HG02623 (cell line): ENCODE measurements around the gene USP37.
A peak's percentile ranks its signal among the peaks of the same experiment; 100 is the strongest.

ENCODE experiments used
- ATAC-seq: cut with Tn5 transposase; IDR thresholded peaks from one replicate; pipeline ENCODE4 v1.9.1; 2021; ENCODE audit warnings: moderate library complexity; ENCODE audit not compliant: unreplicated experiment

Gene USP37, protein sequence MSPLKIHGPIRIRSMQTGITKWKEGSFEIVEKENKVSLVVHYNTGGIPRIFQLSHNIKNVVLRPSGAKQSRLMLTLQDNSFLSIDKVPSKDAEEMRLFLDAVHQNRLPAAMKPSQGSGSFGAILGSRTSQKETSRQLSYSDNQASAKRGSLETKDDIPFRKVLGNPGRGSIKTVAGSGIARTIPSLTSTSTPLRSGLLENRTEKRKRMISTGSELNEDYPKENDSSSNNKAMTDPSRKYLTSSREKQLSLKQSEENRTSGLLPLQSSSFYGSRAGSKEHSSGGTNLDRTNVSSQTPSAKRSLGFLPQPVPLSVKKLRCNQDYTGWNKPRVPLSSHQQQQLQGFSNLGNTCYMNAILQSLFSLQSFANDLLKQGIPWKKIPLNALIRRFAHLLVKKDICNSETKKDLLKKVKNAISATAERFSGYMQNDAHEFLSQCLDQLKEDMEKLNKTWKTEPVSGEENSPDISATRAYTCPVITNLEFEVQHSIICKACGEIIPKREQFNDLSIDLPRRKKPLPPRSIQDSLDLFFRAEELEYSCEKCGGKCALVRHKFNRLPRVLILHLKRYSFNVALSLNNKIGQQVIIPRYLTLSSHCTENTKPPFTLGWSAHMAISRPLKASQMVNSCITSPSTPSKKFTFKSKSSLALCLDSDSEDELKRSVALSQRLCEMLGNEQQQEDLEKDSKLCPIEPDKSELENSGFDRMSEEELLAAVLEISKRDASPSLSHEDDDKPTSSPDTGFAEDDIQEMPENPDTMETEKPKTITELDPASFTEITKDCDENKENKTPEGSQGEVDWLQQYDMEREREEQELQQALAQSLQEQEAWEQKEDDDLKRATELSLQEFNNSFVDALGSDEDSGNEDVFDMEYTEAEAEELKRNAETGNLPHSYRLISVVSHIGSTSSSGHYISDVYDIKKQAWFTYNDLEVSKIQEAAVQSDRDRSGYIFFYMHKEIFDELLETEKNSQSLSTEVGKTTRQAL

DNA sequence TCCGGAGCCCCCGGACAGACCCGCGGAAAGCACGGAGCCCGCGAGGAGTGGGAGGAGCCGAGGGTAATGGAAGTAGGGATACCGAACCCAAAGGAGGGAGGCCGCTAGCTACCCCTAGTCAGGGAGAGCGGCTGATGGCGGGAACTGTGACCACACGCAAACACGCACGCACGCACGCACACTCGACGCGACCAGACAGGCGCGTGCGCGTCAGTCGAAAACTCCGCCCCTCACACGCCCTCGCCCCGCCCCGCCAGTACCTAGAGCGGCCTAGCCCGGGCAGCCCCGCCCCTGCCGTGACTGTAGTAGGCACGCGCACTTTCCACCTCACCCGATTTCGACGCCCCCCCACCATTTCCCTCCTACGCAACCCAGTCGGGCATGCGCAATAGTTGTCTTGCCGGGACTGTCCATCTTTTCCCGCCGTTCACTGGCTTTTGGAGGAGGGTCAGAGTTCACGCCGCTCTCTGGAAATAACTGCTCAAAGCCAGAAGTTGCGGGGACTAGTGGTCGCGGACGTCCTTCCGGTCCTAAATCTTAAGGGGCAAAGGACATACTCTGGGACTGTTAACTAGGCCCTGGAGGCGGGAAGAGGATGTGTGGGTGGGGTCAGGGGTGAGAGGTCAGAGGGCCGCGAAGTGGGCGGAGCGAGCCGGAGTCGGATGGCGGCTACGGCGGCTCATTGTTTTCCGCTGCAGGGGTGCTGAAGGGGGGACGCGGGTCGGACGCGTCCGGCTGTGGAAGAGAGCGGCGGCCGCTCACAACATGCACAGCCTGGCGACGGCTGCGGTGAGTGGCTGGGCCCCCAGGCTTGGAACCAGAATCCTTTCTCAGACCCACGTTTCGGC, at the start of gene USP37, which contains the start of gene CNOT9:
USP37 (minus strand) TSS at position 162 of the 848 bp plus-strand sequence. CDS start 9,698 bp downstream, outside the sequence.
CNOT9 (plus strand) TSS at position 650 of the 848 bp plus-strand sequence; CDS start at position 766, 116 bp downstream.
- peak; percentile 68 for ATAC-seq

DNA sequence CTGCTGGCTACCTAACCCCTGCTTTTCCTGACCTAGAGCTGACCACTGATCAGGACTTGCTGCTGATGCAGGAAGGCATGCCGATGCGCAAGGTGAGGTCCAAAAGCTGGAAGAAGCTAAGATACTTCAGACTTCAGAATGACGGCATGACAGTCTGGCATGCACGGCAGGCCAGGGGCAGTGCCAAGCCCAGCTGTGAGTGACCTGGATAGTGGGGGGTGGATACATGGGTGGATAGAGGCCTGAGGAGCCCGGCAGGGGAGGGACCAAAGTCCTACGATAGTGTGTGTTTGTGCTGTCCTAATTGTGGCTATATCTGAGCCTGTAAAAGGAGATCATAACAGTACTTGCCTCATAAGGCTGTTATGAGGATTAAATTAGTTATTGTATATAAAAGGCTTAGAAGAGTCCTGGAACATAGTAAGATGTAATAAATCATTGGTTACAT, 47.7 kb upstream of the USP37 start:
- no peak for ATAC-seq

DNA sequence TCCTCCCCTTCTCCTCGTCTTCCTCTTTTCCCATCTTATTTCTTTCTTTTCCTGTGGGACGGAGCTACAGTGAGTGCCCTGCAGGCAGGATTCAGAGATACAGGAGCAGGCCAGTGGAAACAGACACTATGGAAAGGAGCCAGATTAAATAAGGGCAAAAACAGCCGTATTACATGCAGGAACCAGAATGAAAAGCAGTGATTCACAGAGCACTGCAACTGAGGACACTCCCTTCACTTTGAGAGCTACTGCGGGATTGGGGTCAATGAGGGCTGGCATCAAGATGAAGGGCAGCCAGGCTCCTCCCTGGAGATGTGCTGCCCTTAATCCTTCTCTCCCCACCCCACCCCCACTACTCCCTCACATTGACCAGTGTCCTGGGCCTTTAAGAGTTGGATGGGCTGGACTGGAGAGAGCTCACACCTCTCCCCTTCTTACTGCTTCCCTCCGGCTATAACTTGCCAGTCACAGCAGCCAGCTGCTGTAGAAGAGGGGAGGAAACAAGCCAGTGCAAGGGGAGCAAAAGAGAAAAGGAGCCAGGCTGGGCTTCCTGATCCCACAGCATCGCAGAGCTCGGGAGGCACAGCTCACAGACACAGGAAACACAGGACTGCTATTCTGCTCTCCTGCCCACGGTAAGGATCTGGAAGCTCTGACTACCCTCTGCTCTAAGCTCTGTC, 39.4 kb upstream of the USP37 start, which contains the start of gene PLCD4:
PLCD4 (plus strand) TSS at position 464 of the 680 bp plus-strand sequence. CDS start 7,841 bp downstream, outside the sequence.
- no peak for ATAC-seq

DNA sequence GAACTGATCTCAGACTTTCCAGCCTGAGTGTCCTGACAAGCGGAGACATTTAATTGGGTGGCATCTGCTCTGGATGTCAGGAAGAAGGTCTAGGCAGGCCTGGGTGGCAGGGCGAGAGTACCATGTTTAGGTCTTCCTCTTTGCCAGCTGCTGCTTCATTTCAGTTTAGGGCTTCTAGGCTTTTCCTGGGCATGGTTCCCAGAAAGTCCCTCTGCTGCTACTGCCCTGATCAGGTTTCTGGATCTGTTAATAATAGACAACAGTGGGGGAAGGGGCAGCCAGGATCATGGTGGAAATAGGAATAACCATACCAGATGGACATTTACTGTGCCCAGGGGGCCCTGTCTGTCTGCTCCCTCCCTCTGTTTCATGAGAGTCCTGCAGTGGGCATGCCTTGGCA, 37.3 kb upstream of the USP37 start:
- ATAC-seq, result no peak

DNA sequence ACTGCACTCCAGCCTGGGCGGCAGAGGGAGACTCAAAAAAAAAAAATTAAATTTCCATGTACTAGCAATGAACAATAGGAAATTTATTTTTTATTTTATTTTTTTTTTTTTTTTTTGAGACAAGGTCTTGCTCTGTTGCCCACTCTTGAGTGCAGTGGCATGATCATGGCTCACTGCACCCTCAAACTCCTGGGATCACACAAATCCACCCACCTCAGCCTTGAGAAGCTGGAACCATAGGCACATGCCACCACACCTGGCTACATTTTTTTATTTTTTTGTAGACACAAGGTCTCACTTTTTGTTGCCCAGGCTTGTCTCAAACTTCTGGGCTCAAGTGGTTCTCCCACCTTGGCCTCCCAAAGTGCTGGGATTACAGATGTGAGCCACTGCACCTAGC, 17.4 kb upstream of the USP37 start:
- ATAC-seq, result no peak

DNA sequence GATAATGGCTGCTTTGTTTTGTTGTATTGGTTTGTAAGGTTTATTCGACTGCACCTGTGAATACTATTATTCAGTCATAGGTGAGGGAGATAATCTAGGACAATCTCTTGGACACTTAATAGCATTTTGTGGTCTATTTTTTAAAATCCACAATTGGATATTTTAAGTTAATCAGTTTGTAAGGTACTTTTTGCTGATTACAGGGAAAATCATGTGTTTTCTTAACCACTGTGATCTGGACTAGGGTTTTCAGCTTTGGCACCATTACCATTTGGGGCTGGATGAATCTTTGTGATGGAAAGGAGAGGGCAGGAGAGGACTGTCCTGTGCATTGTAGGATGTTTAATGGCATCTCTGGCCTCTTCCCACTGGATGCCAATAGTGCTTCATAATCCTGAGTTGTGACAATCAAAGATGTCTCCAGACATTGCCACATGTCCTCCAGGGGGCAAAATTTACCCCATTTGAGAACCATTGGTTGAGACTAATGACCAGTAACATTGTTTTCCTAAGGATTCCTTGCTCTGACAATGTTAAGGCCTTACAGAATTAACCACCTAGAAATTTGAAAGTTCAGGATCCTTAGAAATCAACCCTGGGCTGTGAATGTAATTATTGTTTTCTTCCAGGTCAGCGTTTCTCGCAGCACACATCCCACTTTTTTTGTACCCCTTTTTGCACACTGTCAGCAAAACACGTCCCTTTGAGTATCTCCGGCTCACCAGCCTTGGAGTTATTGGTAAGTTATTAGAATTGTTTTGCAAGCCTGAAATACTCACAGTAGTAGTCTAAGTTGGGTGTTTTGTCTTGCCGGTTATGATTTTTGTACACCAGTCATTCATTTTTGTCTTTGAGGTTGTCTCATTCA, 16.1 kb upstream of the USP37 start:
- no peak for ATAC-seq

DNA sequence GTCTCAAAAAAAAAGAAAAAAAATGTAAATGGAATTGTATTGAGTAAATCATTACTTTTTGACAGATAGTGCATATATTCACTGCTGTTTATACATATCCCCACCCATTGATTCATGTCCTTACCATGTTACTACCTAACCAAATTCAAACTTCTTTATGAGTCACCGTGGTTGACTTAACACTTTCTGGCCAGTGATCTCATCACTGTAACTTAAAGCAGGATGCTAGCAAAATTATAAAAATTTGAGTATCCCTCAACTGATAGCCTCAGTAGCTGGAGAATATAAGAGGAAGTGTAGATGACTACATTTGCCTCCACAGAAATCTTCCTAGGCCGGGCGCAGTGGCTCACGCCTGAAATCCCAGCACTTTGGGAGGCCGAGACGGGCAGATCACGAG, 13.9 kb upstream of the USP37 start:
- ATAC-seq, result no peak

DNA sequence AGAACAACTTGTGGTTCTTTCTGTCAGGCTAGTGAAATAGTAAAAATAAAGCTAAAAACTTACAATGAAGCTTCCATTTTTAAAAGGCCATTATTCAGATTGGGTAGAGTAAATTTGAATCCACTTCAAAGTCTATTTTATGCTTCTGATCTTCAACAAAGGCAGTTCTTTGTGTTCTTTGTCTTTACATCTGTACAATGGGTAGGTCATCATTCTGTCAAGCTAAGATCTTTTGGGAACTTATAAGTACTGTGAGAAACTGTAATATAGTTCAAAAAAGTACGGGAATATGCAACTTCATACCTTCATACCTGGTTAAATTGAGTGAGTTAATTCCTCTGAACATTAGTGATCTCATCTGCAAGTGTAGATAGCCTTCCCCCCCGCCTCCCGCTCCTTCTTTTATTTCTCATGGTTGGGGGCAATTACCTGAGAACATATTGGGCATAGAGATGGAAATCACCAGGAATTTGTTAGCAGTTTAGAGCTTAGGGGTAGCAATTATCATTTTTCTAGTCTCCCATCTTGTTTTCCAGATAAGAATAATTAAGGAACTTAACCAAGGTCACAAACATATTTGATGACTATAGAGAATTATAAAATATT, 10.2 kb upstream of the USP37 start:
- no peak for ATAC-seq

DNA sequence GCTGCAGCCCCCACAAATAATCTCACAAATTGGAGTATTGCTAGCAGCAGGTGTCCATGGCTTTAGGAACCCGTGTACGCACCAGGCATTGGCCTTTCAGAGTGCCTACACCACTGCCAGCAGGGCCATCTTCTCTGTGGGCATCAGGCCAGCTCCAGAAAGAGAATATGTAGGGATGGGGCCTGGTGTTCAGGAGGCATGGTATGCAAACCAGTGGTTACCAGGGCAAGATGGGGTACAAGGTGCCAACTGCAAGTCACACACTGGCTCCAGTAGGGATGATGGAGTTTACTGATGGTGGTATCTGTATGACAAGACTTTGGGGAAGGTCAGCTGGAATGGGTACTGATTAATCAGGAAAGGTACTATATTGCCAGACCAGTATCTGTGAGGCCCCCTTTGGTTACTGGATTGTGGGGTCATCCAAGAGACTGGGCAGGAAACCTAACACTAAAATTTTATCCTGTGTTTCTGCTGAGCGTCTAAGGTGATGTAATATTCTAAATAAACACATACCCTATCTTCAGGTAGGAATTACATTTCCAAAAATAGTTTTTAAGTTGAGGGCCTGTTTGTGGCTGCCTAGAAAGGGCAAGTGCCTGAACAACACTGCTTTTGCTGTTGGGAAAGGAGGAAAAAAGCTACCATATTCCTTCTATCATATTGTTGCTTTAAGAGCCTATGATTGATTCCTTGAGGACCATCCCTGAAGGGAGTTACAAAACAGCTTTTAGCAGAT, 9.5 kb upstream of the USP37 start:
- ATAC-seq, result no peak

DNA sequence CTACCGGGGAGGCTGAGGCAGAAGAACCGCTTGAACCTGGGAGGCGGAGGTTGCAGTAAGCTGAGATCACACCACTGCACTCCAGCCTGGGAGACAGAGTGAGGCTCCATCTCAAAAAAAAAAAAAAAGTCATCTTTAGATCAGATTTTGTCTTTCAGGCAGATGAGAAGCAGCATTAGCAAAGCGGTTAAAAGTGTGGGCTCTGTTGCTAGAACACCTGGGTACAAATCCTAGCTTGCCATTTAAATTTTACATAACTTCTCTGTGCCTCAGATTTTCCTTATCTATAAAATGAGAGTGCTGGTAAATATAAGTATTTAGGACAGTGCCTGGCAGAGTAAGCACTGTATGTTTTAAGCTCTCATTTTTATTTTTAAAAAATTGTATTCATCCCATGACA, 8.7 kb upstream of the USP37 start:
- no peak for ATAC-seq

DNA sequence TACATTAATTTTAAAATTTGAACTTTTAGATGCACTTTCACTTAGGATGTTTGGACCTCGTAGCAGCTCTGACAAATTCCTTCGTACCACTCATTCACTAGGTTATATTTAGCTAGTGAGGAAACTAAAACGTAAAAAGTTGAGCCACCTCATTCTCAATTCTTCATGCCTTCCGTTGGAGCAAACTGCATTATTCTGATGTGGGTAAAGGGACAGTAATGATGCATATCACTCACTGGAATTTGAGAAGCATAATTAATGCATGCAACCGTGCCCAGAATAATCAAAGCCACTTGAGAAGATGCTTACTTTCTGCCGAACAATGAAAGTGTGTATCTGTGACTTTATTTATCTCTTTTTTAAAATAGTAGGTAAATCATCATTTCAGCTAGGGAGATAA, 2.7 kb upstream of the USP37 start:
- no peak for ATAC-seq

DNA sequence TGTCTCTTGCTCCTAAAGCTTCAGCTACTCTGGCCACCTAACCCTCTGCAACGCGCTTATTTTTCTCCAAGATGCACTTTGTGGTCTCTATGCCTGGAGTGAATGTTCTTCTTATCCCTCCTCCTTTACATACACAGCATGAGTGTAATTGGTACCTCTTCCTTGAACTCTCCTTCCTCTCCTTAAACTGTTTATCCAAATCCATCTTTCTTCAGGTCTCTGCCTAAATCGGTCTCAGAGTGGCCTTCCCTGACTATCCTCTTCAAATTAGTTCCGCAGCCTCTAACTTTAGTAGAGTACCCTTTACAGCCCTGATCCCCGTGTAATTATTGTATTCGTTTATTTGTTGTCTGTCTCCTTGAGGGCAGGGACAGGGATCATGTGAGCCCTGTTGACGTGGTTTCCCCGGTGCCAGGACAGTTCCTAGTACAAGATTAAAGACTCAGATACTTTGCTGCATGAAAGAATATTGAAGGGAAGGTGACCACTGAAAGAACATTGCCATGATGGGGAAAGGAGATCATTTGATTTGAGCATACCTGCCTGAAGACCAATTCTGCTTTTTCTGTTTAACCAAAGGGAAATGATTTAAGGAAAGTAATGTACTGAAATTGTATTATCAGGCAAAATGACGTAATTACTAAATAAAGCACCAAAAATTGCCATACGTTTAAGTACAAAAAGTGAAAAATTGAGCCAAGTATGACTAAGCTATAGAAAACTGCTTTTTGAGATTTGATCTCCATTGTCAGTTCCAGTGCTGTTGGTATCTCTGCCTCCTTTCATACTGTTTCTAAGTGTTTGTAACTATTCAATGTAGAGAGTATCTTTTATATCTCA, 1.7 kb upstream of the USP37 start:
- ATAC-seq, result no peak

DNA sequence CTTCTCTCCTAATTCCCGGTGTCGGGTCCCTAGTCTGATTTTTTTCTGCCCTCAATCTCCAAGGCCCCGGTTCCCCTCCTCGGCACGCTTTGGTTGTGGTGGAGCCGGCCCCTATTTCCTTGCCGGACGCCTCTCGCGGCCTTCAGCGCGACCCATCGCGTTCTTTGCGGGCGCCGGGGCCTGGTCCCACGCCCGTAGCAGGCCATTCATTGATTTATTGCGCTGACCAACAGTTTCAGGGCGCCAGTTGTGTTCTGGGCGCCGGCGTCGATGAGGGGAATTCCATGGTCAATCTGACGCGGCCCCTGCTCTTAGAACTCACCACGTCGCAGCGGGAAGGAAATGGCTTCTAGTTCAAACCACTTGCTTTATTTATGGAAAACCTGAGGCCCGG, 884 bp upstream of the USP37 start:
- peak; percentile 27 for ATAC-seq

DNA sequence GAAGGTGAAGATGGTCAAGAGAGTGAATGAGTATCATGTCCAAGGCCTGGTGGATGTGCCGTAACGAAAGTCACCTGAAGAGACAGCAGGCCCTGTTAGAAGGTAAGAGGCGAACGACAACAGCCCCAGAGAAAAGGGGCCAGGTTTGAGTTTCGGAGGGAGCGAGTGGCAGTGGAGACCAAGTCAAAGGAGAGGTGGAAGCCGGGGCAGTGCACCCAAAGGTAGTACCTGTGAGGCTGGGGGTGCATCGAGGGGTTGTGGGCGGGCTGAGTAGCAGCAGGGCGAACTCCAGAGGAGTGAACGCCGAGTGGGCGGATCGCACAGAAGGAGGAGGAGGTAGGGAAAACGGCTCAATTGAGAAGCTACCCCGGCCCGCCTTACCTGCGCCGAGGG, 358 bp downstream of the USP37 start:
- ATAC-seq, result peak; percentile 29

DNA sequence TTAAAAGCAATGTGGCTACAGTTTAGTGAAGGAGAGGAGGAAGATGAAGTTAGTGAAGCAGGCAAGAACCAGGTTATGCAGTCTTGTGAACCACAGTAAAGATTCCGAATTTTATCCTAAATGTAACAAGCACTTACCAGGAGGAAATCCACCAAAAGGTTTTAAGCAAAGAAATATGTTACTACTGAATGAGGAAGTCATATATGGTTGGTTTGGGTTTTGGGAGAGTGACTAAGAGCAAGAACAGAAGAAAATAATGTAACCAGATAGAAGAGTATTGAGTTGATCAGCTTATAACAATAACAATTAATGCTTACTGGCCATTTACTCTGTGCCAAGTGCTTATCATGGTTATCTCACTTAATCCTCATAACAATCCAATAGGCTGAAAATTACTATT, 1.9 kb downstream of the USP37 start:
- no peak for ATAC-seq

DNA sequence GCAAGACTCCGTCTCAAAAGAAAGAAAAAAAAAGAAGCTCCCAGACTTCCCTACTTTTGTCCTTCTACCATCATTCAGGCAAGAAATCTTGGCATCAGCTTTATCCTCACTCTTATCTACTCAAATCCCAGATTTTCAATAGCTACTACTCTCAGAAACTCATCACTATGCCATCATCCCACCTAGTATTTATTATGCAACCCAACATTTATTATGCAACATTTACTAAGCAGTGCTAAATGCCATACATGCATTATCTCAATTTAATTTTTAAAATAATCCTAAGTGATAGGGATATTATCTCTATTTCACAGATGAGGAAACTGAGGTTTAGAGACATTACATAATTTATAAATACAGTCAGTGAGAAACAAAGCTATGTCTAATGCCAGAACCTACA, 4.1 kb downstream of the USP37 start:
- no peak for ATAC-seq

DNA sequence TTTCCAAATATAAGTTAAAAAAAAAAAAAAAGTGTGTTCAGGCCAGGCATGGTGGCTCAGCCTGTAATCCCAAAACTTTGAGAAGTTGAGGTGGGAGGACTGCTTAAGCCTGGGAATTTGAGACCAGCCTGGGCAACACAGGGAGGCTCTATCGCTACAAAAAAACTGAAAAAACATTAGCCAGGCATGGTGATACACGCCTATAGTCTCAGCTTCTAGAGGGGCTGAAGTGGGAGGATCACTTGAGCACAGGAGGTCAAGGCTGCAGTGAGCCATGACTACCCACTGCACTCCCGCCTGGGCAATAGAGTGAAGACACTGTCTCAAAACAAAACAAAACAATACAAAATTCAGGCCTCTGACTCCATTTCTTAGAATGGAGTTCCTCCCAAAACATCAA, 9.2 kb downstream of the USP37 start:
- ATAC-seq, result no peak
